ENCODE data around the gene PPFIA1. TPM values are rescaled to one million over a fixed set of nuclear protein-coding genes. Genes with fewer than 3 reads are reported as not detected.
"Not testable (repeated sequence)": the region's sequence is repeated elsewhere in the genome, so short reads cannot be mapped to it uniquely, and the experiment has no call there.

Gene PPFIA1
- total RNA-seq, 1 donor = 37.1 TPM

- no peak for DNase-seq (ENCODE audit: low read depth)
- TF ChIP-seq CTCF (IDR thresholded peaks at IDR 0.05; ENCODE audit: insufficient read depth, low read length) = no peak
- no peak overlapping the region for H3K4me3 ChIP-seq (ENCODE audit: low read depth, low read length)
Observed at GRCh38 chr11:70247710-70248072, 22.8 kb upstream of the PPFIA1 start.

GRCh38 chr11:70250876-70251658 is 19.4 kb upstream of the PPFIA1 start:
- no peak overlapping the region for H3K4me3 ChIP-seq (ENCODE audit: low read depth, low read length)
- no peak for TF ChIP-seq CTCF (IDR thresholded peaks at IDR 0.05; ENCODE audit: insufficient read depth, low read length)

GRCh38 chr11:70251659-70252321 is 18.7 kb upstream of the PPFIA1 start:
- TF ChIP-seq CTCF (IDR thresholded peaks at IDR 0.05; ENCODE audit: insufficient read depth, low read length) = no peak
- peak; percentile 55 for DNase-seq (ENCODE audit: low read depth)
- H3K4me3 ChIP-seq (ENCODE audit: low read depth, low read length) = no peak overlapping the region

More at GRCh38 chr11:70250876-70251658, 19.4 kb upstream of the PPFIA1 start:
- DNase-seq (ENCODE audit: low read depth) = no peak

GRCh38 chr11:70252844-70253243 is 17.6 kb upstream of the PPFIA1 start:
- TF ChIP-seq CTCF (IDR thresholded peaks at IDR 0.05; ENCODE audit: insufficient read depth, low read length) = no peak
- no peak overlapping the region for H3K4me3 ChIP-seq (ENCODE audit: low read depth, low read length)
- DNase-seq (ENCODE audit: low read depth) = no peak

- no peak for DNase-seq (ENCODE audit: low read depth)
- H3K4me3 ChIP-seq (ENCODE audit: low read depth, low read length) = no peak overlapping the region
- TF ChIP-seq CTCF (IDR thresholded peaks at IDR 0.05; ENCODE audit: insufficient read depth, low read length) = no peak
Observed at GRCh38 chr11:70255477-70256116, 14.9 kb upstream of the PPFIA1 start.

GRCh38 chr11:70259077-70259476 is 11.4 kb upstream of the PPFIA1 start:
- not testable (repeated sequence) for DNase-seq (ENCODE audit: low read depth); H3K4me3 ChIP-seq (ENCODE audit: low read depth, low read length)

GRCh38 chr11:70262951-70263350 is 7.5 kb upstream of the PPFIA1 start:
- no peak overlapping the region for H3K4me3 ChIP-seq (ENCODE audit: low read depth, low read length)
- no peak for DNase-seq (ENCODE audit: low read depth)
- TF ChIP-seq CTCF (IDR thresholded peaks at IDR 0.05; ENCODE audit: insufficient read depth, low read length) = no peak
